Fibroblast of pulmonary artery (primary cell): ENCODE results near the gene SS18L1.
A peak's percentile ranks its signal among the peaks of the same experiment; 100 is the strongest.

Experiments used
- DNase-seq: peaks from one replicate; pipeline ENCODE4 v3.0.0-alpha.2; 2010; ENCODE audit warnings: low read depth
- H3K4me3 ChIP-seq: replicated peaks from 2 replicates; pipeline ENCODE4 v1.5.1; 2011; ENCODE audit warnings: low read depth, mild to moderate bottlenecking, control low read depth, low read length, moderate library complexity
- TF ChIP-seq, protein P1 (sequence below): IDR thresholded peaks from 2 replicates; pipeline ENCODE4 v1.5.1; 2011; ENCODE audit warnings: mild to moderate bottlenecking, control low read depth, low read length, inconsistent platforms; ENCODE audit errors: missing control alignments

SS18L1 gene

DNA sequence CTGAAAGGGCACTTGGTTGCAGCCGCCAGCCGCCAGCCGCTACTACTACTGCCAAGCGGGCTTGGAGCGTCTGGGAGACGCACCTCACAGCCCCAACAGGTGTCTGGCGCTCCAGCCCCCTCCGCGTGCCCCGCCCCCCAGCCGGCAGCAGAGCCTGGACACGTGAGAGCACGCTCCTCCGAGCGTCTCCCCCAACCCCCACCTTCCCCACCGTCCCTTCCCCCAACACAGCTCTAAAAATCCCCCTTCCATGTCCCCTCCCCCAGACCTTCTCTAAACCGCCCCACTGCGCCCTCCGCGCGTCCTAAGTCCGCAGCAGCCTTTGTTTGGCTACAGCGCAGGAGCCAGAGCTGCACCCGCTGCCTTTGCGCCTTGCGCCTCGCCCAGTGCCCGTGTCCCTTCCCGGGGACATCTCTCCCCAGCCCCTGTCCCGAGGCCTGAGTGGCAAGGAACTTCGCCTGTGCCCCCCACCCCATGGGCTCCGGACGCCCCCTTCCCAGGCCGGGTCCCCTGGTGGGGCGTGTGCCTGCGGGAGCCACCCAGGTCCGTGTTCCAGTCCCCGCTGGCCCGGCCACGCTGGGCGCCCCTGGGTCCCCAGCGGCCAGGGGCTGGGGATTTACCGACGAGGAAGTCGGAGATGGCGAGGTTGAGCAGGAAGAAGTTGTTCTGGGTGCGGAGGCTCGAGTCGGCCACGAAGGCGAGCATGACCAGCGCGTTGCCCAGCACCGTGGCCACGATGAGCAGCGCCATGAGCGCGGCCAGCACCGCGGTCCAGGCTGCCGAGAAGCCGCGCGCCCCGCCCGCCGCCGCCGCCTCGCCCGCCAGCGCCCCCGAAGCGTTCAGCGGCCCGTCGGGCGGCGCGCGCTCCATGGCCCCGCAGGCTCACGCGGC lies 75.8 kb downstream of the SS18L1 start:
- no peak for DNase-seq
- no peak overlapping the region for H3K4me3 ChIP-seq
- TF ChIP-seq, protein P1, sequence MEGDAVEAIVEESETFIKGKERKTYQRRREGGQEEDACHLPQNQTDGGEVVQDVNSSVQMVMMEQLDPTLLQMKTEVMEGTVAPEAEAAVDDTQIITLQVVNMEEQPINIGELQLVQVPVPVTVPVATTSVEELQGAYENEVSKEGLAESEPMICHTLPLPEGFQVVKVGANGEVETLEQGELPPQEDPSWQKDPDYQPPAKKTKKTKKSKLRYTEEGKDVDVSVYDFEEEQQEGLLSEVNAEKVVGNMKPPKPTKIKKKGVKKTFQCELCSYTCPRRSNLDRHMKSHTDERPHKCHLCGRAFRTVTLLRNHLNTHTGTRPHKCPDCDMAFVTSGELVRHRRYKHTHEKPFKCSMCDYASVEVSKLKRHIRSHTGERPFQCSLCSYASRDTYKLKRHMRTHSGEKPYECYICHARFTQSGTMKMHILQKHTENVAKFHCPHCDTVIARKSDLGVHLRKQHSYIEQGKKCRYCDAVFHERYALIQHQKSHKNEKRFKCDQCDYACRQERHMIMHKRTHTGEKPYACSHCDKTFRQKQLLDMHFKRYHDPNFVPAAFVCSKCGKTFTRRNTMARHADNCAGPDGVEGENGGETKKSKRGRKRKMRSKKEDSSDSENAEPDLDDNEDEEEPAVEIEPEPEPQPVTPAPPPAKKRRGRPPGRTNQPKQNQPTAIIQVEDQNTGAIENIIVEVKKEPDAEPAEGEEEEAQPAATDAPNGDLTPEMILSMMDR, result no peak

DNA sequence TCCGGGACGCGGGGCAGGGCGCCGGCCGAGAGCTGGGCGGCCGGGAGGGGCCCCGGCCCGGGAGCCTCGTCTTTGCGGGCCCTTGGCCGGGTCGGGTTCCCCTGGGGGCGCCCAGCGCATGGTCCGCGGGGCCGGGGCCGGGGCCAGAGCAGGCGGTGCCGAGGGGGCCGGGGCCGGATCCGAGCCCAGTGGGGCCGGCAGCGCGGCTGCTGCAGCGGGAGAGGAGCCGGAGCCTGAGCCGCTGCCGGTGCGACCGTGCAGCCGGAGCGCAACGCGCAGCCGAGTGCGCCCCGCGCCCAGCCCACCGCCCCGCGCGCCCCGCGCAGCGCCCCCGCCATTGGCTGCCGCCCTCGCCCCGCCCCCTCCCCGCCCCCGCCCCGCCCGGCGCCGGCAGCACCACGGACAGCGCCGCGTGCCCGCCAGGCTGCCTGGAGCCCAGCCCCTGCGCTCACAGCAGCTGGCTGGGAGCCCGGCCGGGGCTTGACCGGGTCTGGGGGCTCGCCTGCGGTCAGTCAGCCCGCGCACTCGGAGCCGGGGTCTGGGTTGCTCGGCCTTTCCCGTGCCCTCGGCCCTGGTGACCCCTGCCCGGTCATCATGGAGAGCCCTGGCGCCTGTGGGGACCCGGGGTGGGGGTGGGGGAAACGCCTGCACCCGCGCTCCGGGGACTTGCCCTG lies 76.6 kb downstream of the SS18L1 start, which contains the start of gene HRH3:
Gene HRH3 (minus strand): TSS at position 287 of the 674 bp plus-strand sequence. CDS start 308 bp downstream, outside the sequence.
- peak; percentile 26 for DNase-seq
- TF ChIP-seq, protein P1, result no peak
- no peak within 1 kb of the TSS for H3K4me3 ChIP-seq

DNA sequence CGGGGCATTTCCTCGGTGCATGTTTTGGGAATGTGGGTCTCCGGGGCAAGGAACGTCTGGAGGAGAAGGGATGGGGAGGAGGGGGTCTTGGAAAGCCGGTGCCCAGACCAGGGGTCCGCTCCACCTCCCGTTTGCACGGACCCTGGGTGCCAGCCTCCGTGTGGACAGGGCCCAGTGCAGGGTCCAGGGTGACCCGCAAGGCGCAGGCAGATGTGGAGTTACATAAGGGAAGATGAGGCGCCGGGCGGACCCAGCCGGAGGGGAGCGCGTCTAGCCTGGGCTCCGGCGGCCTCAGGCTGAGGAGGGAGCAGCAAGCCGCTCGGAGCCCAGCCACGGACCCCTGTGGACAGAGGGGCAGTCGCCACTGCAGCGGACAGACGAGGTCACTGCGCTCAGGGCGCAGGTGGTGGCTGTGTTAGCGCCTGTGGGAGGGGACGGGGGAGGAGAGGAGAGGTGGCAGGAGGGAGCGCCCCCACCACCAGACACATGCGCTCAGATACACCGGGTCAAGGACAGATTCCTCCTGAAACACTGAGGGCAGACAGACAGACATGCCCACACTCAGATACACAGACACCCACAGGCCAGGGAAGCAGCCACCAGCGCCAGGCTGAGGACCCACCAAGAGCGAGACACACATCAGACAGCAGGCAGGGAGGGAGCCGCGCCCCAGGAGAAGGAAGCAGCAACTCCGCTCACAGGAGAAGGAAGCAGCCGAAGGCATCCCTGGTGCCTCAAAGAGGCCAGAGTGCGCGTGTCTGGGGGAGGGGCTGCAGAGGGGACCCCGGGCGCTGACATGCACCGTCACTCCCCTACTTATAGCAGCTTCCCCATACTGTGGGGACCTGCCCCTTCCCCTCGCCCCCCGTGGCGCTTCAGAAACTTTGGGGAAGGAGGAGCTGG lies 77.3 kb downstream of the SS18L1 start:
- TF ChIP-seq, protein P1, result no peak
- DNase-seq, result no peak
- no peak overlapping the region for H3K4me3 ChIP-seq

DNA sequence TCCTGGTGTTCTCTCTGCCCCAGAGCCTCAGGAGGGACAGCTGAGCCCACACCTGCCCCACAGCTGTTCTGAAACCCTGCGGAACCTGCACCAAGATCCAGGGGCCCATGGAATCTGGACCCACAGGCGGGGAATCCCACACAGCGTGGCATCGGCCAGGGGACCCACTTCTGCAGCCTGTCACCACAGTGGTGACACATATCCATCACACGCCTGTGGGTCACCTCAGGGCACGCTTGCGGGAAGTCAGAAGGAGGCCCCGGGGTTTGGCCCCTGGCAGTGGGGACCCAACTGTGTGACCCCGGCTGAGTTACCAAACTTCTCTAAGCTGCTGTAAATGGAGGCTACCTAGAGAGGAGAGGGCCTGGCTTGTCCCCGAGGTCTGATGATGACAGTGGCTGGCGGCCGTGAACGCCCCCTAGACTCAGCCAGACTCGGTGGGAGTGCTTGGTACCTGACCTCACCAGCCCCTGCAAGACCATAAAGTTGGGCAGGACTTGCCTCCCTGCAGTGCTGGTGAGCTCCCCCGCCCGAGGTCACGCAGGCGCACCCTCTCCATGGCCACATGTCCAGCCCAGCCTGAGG lies 78.8 kb downstream of the SS18L1 start:
- H3K4me3 ChIP-seq, result no peak overlapping the region
- no peak for DNase-seq
- TF ChIP-seq, protein P1, result no peak

DNA sequence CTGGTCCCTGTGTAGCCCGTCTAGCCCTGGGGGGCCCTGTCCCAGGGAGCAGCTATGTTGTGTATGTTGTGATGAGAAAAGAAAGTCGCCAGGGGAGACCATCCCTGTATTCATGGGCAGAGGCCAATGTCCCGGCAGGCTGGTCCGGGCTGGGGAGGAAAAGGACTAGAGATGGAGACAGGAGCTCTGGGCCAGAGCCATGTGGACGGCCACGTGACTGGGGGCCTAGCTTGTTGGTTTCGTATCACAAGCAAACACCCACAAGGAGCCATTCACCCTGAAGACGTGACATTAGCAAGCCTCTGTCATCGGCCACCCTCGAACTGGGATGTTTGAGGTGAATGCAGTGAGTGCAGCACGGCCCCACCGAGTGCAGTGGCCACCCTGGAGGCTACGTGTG lies 79.4 kb downstream of the SS18L1 start:
- no peak overlapping the region for H3K4me3 ChIP-seq
- TF ChIP-seq, protein P1, result no peak
- no peak for DNase-seq

DNA sequence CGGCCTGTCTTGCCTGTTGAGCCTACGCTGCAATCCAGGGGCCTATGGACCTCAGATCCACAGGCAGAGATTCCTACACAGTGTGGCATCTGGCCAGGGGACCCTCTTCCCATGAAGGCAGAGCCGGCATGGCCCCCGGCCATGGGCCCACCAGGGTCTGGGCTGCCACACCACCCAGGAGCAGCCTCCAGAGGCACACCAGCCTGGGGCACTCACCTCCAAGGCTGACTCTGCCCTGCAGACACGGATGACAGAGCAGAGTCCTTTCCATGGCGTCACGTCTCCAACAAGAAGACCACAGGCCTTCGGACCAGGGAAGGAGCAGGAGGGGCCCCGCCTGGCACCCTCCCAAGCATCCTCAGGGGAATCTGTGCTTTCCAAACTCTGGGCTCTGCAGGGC lies 80.0 kb downstream of the SS18L1 start:
- no peak overlapping the region for H3K4me3 ChIP-seq
- TF ChIP-seq, protein P1, result no peak
- DNase-seq, result no peak
